ENCODE results near the gene RNF220. TPM values are rescaled to one million over a fixed set of nuclear protein-coding genes. Genes with fewer than 3 reads are reported as not detected.

RNF220 gene
- total RNA-seq, 1 donor from 2014 or later = 25.1 TPM

DNA sequence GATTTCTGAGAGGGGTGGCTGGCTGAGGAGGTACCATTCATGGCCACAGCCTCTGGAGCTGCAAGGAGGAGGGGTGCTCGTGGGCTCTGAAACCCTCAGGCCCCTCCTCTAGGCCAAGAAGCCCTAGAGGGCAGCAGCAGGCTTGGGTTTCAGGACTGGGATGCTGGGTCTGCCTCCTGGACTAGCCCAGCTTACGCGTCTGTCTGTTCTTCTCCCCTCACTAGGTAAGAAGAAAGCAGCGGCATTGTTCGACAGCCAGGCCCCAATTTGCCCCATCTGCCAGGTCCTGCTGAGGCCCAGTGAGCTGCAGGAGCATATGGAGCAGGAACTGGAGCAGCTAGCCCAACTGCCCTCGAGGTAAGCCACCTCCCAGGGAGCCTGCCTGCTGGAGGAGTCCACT is 208.9 kb downstream of the RNF220 start:
- H3K9me3 ChIP-seq (ENCODE audit: control insufficient read depth in 3 of 3, low read length in 3 of 3) = no peaks in the 10 kb centered on the region
- no peak overlapping the region for H3K9ac ChIP-seq (ENCODE audit: low read depth in 1 of 3, low read length in 3 of 3)
- H3K27me3 ChIP-seq (ENCODE audit: control insufficient read depth in 3 of 3, insufficient read depth in 3 of 3, low read length in 3 of 3) = peaks cover 8 to 28% (median 15%) of the 10 kb centered on the region in 3 donors
- H3K36me3 ChIP-seq (ENCODE audit: control insufficient read depth in 3 of 3, insufficient read depth in 3 of 3, low read length in 3 of 3) = no peaks in the 10 kb centered on the region
- no peak overlapping the region for H3K4me3 ChIP-seq (ENCODE audit: low read length in 3 of 3)
- H3K4me1 ChIP-seq (ENCODE audit: control insufficient read depth in 3 of 3, insufficient read depth in 3 of 3, low read length in 3 of 3) = peaks cover 0 to 5% (median 4%) of the 10 kb centered on the region in 3 donors
- H3K27ac ChIP-seq (ENCODE audit: low read depth, low read length) = no peak overlapping the region

DNA sequence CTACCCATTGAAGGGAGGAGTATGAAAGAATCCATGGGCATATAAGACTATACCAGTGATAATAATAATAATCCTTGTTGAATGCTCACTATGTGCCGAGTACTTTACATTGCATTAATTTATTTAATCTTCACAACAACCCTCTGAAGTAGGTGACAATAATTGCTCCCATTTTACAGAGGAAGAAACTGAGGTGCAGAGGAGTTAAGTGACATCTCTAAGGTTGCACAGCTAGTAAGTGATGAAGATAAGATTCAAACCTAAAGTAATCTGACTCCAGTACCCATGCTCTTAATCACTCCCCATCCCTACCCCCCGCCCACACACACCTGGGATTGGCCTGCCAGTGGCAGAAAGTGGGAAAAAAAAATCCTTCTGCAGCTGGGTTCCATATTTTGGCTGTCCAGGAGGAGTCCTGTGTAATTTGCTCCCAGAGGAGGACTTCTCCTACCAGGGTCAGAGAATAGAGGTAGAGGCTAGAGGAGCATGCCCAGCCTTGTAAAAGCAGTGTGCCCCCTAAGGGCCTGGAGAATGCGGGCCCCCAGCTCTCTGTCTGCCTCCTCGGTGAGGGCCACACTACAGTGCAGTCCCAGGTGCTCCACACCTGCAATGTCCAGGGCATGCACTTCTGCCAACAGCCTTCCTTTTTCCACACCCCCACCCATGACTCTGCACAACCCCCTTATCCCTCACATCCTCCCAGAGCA is 211.4 kb downstream of the RNF220 start:
- no peaks in the 10 kb centered on the region for H3K36me3 ChIP-seq (ENCODE audit: control insufficient read depth in 3 of 3, insufficient read depth in 3 of 3, low read length in 3 of 3)
- no peaks in the 10 kb centered on the region for H3K9me3 ChIP-seq (ENCODE audit: control insufficient read depth in 3 of 3, low read length in 3 of 3)
- H3K27me3 ChIP-seq (ENCODE audit: control insufficient read depth in 3 of 3, insufficient read depth in 3 of 3, low read length in 3 of 3) = peaks cover 5 to 24% (median 15%) of the 10 kb centered on the region in 3 donors
- no peak overlapping the region for H3K4me3 ChIP-seq (ENCODE audit: low read length in 3 of 3)
- no peak overlapping the region for H3K27ac ChIP-seq (ENCODE audit: low read depth, low read length)
- H3K9ac ChIP-seq (ENCODE audit: low read depth in 1 of 3, low read length in 3 of 3) = no peak overlapping the region
- peaks cover 0 to 4% (median 0%) of the 10 kb centered on the region in 3 donors for H3K4me1 ChIP-seq (ENCODE audit: control insufficient read depth in 3 of 3, insufficient read depth in 3 of 3, low read length in 3 of 3)

DNA sequence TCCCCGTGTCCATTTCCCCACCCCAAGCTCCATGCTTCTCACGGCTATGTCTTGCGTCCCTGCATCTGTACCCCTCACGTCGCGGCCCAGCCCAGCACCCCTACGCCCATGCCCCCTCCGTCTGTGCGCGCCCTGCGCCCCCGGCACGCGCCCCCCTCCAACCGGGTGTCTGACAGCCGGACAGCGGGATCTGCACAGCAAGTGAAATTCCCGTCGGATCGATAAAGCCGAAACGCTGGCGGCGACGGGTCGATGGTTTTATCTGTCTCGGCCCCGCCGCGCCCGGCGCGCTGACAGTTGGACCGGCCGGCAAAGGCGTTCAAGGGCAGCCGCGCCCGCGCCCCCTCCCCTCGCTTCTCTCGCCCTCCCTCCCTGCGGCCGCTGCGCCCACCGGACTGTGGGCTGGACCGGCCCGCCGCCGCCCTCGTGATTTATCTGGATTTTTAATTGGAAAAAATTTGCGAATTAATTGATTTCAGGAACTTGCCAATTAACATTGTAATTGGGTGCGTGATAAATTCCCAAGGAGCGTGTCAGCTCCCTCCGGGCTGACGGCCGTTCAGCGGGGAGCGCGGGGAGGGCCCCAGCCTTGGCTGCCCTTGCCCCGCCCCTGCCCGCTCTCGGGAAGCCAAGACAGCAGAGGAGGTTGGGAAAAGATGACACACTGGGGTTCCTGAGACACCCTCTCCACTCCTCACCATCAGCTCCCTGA is 212.1 kb downstream of the RNF220 start:
- Histone ChIP-seq H3K4me1 (ENCODE audit: control insufficient read depth in 3 of 3, insufficient read depth in 3 of 3, low read length in 3 of 3) (peaks cover 0 to 4% (median 0%) of the 10 kb centered on the region in 3 donors), H3K27ac (ENCODE audit: low read depth, low read length) (no peak overlapping the region), H3K27me3 (ENCODE audit: control insufficient read depth in 3 of 3, insufficient read depth in 3 of 3, low read length in 3 of 3) (peaks cover 5 to 24% (median 15%) of the 10 kb centered on the region in 3 donors), H3K9ac (ENCODE audit: low read depth in 1 of 3, low read length in 3 of 3) (no peak overlapping the region), H3K9me3 (ENCODE audit: control insufficient read depth in 3 of 3, low read length in 3 of 3) (no peaks in the 10 kb centered on the region), H3K36me3 (ENCODE audit: control insufficient read depth in 3 of 3, insufficient read depth in 3 of 3, low read length in 3 of 3) (no peaks in the 10 kb centered on the region), H3K4me3 (ENCODE audit: low read length in 3 of 3) (no peak overlapping the region)

DNA sequence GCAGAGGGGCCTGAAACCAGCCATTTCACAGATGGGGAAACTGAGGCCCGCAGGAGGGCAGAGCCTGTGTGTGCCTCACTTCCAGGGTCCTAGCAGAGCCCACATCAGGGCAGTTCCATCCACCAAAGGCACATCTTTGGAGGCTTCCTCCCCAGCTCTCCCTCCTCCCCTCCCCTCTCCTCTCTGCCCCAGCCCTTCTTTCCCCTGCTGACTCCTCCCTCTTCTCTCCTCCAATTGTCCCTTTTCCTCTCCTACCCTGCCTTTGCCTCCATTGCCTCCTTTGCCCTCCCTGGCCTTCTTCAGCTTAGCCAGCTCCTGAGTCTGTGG is 212.6 kb downstream of the RNF220 start:
- Histone ChIP-seq H3K36me3 (ENCODE audit: control insufficient read depth in 3 of 3, insufficient read depth in 3 of 3, low read length in 3 of 3) (no peaks in the 10 kb centered on the region), H3K4me3 (ENCODE audit: low read length in 3 of 3) (no peak overlapping the region), H3K9me3 (ENCODE audit: control insufficient read depth in 3 of 3, low read length in 3 of 3) (no peaks in the 10 kb centered on the region), H3K9ac (ENCODE audit: low read depth in 1 of 3, low read length in 3 of 3) (no peak overlapping the region), H3K27me3 (ENCODE audit: control insufficient read depth in 3 of 3, insufficient read depth in 3 of 3, low read length in 3 of 3) (peaks cover 5 to 24% (median 15%) of the 10 kb centered on the region in 3 donors), H3K27ac (ENCODE audit: low read depth, low read length) (no peak overlapping the region), H3K4me1 (ENCODE audit: control insufficient read depth in 3 of 3, insufficient read depth in 3 of 3, low read length in 3 of 3) (peaks cover 0 to 4% (median 0%) of the 10 kb centered on the region in 3 donors)

DNA sequence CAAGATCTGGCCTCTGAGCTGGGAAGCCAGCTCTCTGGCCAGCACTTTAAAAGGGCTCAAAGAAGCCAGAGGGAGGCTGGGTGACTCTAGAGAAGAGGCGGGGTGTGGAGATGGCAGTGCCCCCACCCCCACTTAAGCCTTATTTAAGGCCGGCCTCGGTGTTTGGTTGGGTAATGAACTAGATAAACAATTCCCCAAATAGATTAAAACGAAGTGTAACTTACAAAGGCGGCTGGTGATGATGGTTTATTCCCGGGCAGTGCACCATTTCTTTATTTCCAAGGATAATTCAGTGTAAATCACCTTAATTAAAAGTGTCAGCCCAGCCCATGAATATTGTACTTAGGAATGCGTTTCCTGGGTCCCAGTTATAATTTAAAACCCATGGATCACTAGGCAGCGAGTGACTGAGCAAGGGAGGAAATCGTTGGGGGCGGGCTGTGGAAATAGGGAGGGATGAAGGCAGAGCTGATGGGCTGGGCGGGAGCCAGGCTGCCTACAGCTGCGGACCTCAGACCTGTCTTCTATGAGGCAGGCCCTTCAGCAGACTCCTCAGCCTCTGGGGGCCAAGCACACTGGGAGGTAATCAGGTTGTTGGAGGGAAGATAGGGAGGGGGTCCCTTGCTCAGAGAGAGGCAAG is 214.3 kb downstream of the RNF220 start:
- H3K4me1 ChIP-seq (ENCODE audit: control insufficient read depth in 3 of 3, insufficient read depth in 3 of 3, low read length in 3 of 3) = peaks cover 0 to 4% (median 0%) of the 10 kb centered on the region in 3 donors
- H3K27ac ChIP-seq (ENCODE audit: low read depth, low read length) = no peak overlapping the region
- H3K9me3 ChIP-seq (ENCODE audit: control insufficient read depth in 3 of 3, low read length in 3 of 3) = no peaks in the 10 kb centered on the region
- H3K9ac ChIP-seq (ENCODE audit: low read depth in 1 of 3, low read length in 3 of 3) = no peak overlapping the region
- H3K4me3 ChIP-seq (ENCODE audit: low read length in 3 of 3) = no peak overlapping the region
- no peaks in the 10 kb centered on the region for H3K36me3 ChIP-seq (ENCODE audit: control insufficient read depth in 3 of 3, insufficient read depth in 3 of 3, low read length in 3 of 3)
- peaks cover 5 to 24% (median 15%) of the 10 kb centered on the region in 3 donors for H3K27me3 ChIP-seq (ENCODE audit: control insufficient read depth in 3 of 3, insufficient read depth in 3 of 3, low read length in 3 of 3)

DNA sequence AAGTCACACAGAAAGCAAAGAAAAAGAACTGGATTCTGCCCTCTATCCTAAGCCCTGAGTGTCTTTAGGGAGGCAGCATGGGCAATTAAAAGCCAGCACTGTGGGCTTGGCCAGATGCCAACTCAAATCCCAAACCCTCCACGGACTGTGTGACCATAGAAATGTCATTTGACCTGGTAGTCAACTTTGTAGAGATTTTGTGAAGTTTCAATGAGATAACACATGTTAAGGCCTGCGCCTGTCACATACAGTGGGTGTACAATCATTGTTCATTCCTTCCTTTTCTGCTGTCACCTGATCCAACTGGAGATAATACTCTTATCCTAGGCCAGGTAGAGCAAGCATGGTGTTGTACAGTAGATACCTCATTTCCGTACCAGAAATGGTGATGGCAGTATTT is 215.0 kb downstream of the RNF220 start:
- Histone ChIP-seq H3K27me3 (ENCODE audit: control insufficient read depth in 3 of 3, insufficient read depth in 3 of 3, low read length in 3 of 3) (peaks cover 5 to 19% (median 12%) of the 10 kb centered on the region in 3 donors), H3K4me3 (ENCODE audit: low read length in 3 of 3) (no peak overlapping the region), H3K36me3 (ENCODE audit: control insufficient read depth in 3 of 3, insufficient read depth in 3 of 3, low read length in 3 of 3) (no peaks in the 10 kb centered on the region), H3K27ac (ENCODE audit: low read depth, low read length) (no peak overlapping the region), H3K9me3 (ENCODE audit: control insufficient read depth in 3 of 3, low read length in 3 of 3) (no peaks in the 10 kb centered on the region), H3K4me1 (ENCODE audit: control insufficient read depth in 3 of 3, insufficient read depth in 3 of 3, low read length in 3 of 3) (peaks cover 0 to 4% (median 0%) of the 10 kb centered on the region in 3 donors), H3K9ac (ENCODE audit: low read depth in 1 of 3, low read length in 3 of 3) (no peak overlapping the region)

DNA sequence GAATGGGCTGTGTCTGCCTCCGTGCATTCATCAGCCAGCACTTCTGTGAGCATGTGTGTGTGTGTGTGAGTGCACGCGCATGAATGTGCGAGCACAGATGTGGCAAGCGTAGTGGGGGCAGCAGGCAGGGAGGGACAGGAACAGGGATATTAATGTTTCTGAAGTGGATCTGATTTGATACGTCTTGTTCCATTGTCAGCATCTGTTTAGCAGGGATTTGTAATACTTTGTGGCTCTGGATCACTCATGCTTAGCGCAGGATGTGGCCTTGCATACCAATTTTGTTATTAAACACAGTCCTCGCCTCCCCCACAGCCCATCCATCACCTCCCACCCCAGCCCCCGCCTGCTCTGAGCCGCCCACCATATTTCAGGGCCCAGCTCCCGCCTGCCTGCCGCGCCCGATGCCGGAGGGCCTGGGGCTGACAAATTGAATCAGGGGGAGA is 216.8 kb downstream of the RNF220 start:
- Histone ChIP-seq H3K9me3 (ENCODE audit: control insufficient read depth in 3 of 3, low read length in 3 of 3) (no peaks in the 10 kb centered on the region), H3K36me3 (ENCODE audit: control insufficient read depth in 3 of 3, insufficient read depth in 3 of 3, low read length in 3 of 3) (no peaks in the 10 kb centered on the region), H3K27me3 (ENCODE audit: control insufficient read depth in 3 of 3, insufficient read depth in 3 of 3, low read length in 3 of 3) (peaks cover 0 to 6% (median under 1%) of the 10 kb centered on the region in 3 donors), H3K27ac (ENCODE audit: low read depth, low read length) (no peak overlapping the region), H3K4me1 (ENCODE audit: control insufficient read depth in 3 of 3, insufficient read depth in 3 of 3, low read length in 3 of 3) (peaks cover 0 to 2% (median 0%) of the 10 kb centered on the region in 3 donors), H3K4me3 (ENCODE audit: low read length in 3 of 3) (no peak overlapping the region), H3K9ac (ENCODE audit: low read depth in 1 of 3, low read length in 3 of 3) (no peak overlapping the region)

DNA sequence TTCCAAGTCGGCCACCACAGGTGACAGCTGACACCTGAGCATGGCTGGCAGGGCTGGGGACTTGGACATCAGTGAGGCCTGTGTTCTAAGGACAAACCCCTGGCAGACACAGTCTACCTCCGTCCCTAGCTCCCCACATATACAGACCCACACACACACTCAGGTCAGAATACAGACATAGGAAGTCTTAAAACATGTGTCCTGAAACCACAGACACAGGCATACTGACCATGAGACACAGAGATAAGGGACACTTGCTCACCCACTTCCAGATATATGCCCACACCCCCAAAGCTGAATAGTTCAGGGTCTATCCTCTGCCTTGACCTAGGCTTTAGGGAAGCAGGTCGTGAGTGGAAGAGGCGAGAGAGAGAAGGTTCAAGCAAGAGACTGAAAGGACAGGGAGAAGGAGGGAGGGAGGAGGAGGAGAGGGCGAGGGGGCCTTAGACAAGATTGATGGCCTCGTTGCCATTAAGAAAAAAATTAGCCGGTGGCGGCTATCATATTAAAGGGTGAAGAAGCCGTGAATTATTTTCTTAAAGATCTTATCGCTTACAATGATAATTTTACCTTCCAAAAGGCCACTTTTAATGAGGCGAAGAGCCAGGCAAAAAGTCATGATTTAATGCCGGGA is 219.3 kb downstream of the RNF220 start:
- Histone ChIP-seq H3K36me3 (ENCODE audit: control insufficient read depth in 3 of 3, insufficient read depth in 3 of 3, low read length in 3 of 3) (no peaks in the 10 kb centered on the region), H3K27ac (ENCODE audit: low read depth, low read length) (no peak overlapping the region), H3K4me1 (ENCODE audit: control insufficient read depth in 3 of 3, insufficient read depth in 3 of 3, low read length in 3 of 3) (no peaks in the 10 kb centered on the region), H3K9ac (ENCODE audit: low read depth in 1 of 3, low read length in 3 of 3) (no peak overlapping the region), H3K27me3 (ENCODE audit: control insufficient read depth in 3 of 3, insufficient read depth in 3 of 3, low read length in 3 of 3) (no peaks in the 10 kb centered on the region), H3K9me3 (ENCODE audit: control insufficient read depth in 3 of 3, low read length in 3 of 3) (no peaks in the 10 kb centered on the region), H3K4me3 (ENCODE audit: low read length in 3 of 3) (no peak overlapping the region)

DNA sequence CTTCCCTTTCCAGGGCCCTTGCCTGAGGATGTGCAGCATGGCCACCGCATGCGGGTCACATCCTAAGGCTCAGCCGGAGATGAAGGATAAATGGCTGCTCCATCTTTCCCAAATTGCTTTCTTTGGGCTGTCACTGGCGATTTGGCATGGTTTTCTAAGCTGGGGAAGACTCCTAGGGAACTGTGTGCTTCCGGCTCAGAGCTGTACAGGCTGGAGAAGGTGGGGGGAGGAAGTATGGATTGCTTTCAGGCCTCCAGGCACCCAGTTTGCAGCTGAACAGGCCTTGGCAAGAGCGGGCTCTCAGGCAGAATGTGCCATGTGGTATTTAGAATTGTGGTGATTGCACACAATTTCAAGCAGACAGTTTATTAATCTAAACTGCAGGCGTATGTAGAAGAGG is 220.3 kb downstream of the RNF220 start:
- no peak overlapping the region for H3K4me3 ChIP-seq (ENCODE audit: low read length in 3 of 3)
- H3K27ac ChIP-seq (ENCODE audit: low read depth, low read length) = no peak overlapping the region
- no peaks in the 10 kb centered on the region for H3K36me3 ChIP-seq (ENCODE audit: control insufficient read depth in 3 of 3, insufficient read depth in 3 of 3, low read length in 3 of 3)
- no peak overlapping the region for H3K9ac ChIP-seq (ENCODE audit: low read depth in 1 of 3, low read length in 3 of 3)
- no peaks in the 10 kb centered on the region for H3K4me1 ChIP-seq (ENCODE audit: control insufficient read depth in 3 of 3, insufficient read depth in 3 of 3, low read length in 3 of 3)
- H3K27me3 ChIP-seq (ENCODE audit: control insufficient read depth in 3 of 3, insufficient read depth in 3 of 3, low read length in 3 of 3) = no peaks in the 10 kb centered on the region
- no peaks in the 10 kb centered on the region for H3K9me3 ChIP-seq (ENCODE audit: control insufficient read depth in 3 of 3, low read length in 3 of 3)
